NCI-H2171 treated with DMSO at 0.1 percent for 48 hours (cell line): ENCODE results near the gene CEP295NL.

Experiments used
- DNase-seq: peaks from one replicate; lab custom pipeline; 2025; lab: John Stamatoyannopoulos, UW

CEP295NL gene

DNA sequence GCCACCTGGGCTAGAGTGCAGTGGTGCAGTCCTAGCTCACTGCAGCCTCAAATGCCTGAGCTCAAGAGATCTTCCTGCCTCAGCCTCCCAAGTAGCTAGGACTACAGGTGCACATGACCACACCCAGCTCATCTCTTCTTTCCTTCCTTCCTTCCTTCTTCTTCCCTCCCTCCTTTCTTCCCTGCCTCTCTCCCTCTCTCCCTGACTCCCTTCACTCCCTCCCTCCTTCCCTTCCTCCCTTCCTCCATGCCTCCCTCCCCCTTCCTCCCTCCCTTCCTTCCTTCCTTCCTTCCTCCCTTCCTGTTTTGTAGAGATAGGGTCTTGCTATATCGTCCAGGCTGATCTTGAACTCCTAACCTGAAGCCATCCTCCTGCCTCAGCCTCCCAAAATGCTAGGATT is 38.9 kb downstream of the CEP295NL start:
- no peak for DNase-seq

DNA sequence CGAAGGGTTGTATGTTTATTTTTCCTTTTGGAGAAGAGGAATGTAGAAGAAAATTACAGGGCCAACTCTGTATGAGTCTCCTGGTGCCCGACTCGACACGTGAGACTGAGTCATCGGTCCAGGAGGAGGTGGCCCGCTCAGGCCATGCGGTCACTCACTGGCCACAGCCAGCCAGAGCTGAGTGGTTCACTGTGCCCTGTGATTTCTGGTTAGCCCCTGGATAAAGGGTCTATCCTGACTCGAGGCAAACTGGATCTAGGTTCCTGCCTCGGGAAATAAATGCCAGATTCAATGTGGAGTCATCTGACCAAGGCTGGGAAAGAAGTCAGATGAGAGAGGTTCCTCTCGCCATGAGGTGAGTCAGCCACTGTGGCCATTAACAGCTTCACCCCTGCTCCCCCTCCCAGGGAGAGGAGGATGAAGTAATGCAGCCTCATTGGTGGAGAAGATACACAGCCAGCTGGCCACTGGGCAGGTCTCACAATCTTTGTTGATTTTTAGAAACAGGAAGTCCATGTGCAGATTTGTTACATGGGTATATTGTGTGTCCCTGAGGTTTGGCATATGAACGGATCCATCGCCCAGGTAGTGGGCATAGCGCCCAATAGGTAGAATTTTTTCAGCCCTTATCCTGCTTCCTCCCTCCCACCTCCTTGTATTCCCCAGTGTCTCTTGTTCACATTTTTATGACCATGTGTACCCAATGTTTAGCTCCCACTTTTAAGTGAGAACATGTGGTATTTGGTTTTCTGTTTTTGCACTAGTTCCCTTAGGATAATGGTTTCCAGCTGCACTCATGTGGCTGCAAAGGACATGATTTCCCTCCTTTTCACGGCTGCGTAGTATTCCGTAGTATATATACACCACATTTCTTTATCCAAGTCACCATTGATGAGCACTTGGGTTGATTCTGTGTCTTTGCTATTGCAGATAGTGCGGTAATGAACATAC is 40.7 kb downstream of the CEP295NL start:
- DNase-seq: no peak

DNA sequence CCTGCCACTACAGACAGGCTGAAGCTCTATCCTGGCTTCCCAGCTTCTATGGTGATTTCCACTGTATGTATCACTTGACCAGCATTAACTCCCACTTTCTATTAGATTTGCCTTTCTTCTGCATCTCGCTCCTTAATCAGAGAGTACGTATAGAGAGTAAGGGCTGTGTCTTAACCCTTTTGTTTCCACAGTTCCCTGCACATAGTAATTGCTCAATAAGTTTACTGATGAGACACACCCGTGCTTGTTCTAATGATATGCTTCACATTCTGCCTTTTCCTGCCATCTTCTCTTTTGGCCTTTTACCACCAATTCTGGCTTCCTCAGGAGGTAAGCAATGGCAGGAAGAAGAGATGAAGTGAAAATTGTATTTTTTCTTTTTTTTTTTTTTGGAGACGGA is 41.8 kb downstream of the CEP295NL start:
- no peak for DNase-seq

- no peak for DNase-seq
Measured at GRCh38 chr17:78859051-78859450, 44.0 kb downstream of the CEP295NL start.

DNA sequence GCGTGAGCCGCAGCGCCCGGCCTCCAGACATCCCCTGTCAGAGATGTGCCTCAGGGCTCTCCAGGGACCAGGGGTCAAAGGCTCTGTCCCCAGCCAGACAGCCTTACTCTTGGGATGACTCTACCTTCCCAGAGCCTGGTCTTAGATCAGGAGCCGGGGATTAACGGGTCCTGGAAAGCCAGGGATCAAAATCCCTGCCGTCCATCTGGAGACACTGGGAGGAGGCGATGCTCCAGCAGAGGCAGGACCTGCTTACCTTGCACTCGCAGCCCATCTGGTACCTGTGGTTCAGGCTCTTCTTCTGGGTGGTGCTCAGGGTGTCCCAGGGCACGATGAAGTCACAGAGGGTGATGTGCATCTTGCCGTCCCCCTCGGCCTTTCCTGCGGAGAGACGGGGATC is 45.7 kb downstream of the CEP295NL start:
- DNase-seq: no peak

DNA sequence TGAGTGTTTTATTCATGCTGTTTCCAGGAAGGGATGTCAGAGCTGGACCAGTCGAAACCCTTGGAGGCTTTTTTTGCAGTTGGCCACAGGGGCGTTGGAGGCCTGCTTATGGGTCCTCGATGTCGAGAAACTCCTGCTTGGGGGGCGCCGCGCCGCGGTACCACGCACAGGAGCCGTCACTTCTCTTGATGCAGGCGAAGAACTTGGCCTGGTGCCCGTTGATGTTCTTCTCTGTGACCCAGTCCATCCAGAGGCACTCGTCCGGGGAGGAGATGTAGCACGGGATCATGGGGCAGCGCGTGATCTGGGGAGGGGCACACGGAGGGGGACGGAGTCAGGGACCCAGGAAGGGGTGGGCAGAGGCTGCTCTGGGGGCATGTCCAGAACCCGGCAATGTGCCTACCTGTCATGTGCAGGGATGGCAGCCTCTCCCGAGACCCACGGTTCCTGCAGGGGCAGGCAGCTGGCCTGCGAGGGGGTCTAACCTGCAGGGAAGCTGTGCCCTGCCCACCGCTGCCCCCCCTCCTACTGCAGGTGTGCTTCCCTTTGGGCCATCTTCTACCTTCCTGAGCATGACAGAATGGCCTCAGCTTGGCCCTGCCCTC is 47.3 kb downstream of the CEP295NL start:
- DNase-seq: no peak

GRCh38 chr17:78854508-78854907 is 48.5 kb downstream of the CEP295NL start:
- no peak for DNase-seq

GRCh38 chr17:78853926-78854394 is 49.0 kb downstream of the CEP295NL start:
- no peak for DNase-seq

- no peak for DNase-seq
Measured at GRCh38 chr17:78852709-78853121, 50.3 kb downstream of the CEP295NL start.

DNA sequence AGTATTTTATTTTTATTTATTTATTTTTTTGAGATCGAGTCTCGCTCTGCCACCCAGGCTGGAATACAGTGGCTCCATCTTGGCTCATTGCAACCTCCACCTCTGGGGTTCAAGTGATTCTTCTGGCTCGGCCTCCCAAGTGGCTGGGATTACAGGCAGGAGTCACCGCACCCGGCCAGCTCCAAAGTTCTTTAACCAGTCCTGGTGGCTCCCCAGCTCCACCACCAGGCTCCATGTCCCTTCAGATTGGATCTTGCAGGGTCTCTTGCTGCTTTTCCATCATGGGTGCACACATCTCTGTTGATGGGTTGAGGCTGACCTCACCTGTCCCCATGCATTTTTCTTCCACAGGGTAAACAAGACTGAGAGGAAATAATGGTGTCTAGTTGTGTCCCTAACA is 54.0 kb downstream of the CEP295NL start:
- no peak for DNase-seq

DNA sequence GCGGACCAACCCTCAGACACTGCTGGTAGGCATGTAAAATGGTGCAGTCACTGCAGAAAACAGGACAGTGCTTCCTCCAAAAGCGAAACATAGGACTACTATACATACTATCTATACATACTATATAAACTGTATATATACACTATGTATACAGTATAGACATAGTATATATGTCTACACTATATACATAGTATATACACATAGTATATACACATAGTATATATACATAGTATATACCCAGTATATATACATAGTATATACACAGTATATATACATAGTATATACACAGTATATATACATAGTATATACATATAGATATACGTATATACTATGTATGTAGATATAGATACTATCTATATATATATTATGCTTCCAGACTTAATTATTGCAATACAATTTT is 55.9 kb downstream of the CEP295NL start:
- DNase-seq: no peak

GRCh38 chr17:78844301-78845005 is 58.5 kb downstream of the CEP295NL start:
- no peak for DNase-seq

DNA sequence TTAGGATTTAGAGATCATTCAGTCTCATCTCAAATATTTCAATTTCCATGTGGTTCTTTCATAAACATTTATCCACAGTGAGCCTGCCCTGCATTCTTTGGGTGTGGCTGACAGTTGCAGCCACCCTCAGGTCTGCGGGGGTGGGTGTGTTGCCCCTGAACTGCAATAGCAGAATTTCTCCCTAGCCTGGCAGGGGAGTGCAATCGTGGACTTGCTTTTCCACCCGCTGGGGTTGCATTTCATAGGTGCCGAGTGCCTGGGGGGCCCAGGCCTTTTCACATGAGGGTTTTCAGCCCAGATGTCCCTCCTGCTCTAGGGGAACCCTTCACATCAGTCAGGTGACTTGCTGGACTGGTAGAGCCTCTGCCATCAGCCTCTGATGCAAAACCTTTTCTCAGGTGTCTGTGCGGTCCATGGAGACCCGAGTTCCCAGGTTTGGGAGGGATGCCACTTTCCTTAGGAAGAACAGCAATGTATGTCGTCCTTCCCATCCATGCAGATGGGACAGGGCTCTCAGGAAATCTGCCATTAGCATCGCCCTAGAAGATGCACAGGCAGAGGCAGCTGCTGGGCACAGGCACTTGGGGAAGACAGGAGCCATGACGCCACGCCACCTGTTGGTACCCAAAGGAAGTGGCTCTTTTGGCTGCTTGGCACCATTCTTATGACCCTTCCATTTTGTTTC is 60.0 kb downstream of the CEP295NL start:
- peak; percentile 26 for DNase-seq

- peak; percentile 97 for DNase-seq
Measured at GRCh38 chr17:78840780-78841611, 62.0 kb downstream of the CEP295NL start, which contains the start of gene USP36. Gene USP36 (minus strand): TSS chr17:78840814. CDS start chr17:78836363, 4,451 bp downstream.
